Uterus (tissue), 2 donors: ENCODE results near the gene PLXNC1.

ENCODE experiments used
- POLR2A ChIP-seq, 2 donors: fragments of 450-650 bp; IDR thresholded peaks; one replicate each; pipeline ENCODE4 v1.6.1; 2016; ENCODE audit warnings: antibody characterized with exemption in 2 of 2, mild to moderate bottlenecking in 1 of 2, moderate library complexity in 1 of 2
- TF ChIP-seq, protein P1 (sequence below), 4 experiments: fragments of 200-600 bp in 2 of 4; fragments of 450-650 bp in 2 of 4; sonication (generic) in 2 of 4; IDR thresholded peaks; one replicate each; pipeline ENCODE4 v1.5.1; 2016 to 2019; ENCODE audit warnings: antibody characterized with exemption in 4 of 4, mild to moderate bottlenecking in 2 of 4, moderate library complexity in 1 of 4

- TF ChIP-seq POLR2A (IDR thresholded peaks at IDR 0.05): no peak
- TF ChIP-seq, protein P1, sequence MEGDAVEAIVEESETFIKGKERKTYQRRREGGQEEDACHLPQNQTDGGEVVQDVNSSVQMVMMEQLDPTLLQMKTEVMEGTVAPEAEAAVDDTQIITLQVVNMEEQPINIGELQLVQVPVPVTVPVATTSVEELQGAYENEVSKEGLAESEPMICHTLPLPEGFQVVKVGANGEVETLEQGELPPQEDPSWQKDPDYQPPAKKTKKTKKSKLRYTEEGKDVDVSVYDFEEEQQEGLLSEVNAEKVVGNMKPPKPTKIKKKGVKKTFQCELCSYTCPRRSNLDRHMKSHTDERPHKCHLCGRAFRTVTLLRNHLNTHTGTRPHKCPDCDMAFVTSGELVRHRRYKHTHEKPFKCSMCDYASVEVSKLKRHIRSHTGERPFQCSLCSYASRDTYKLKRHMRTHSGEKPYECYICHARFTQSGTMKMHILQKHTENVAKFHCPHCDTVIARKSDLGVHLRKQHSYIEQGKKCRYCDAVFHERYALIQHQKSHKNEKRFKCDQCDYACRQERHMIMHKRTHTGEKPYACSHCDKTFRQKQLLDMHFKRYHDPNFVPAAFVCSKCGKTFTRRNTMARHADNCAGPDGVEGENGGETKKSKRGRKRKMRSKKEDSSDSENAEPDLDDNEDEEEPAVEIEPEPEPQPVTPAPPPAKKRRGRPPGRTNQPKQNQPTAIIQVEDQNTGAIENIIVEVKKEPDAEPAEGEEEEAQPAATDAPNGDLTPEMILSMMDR (IDR thresholded peaks at IDR 0.05): no peak
These were observed 155.6 kb downstream of the PLXNC1 start for GRCh38 chr12:94304012-94304411.
